ENCODE measurements around the gene TMED4. TPM values are rescaled to one million over a fixed set of nuclear protein-coding genes. Genes with fewer than 3 reads are reported as not detected.

The TMED4 gene
- total RNA-seq, 1 experiment from 2014 or later, result 62.4 TPM

DNA sequence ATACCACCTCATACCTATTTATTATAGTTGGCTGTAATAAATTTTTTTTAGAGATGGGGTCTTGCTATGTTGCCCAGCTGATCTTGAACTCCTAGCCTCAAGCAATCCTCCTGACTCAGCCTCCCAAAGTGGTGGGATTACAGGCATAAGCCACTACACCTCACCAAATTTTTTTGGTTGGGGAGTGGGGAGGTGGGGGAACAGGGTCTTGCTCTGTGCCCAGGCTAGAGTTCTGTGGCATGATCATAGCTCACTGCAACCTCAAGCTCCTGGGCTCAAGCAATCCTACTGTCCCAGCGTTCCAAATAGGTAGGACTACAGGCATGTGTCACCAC, 20.5 kb upstream of the TMED4 start:
- Mint-ChIP-seq H3K4me3 (no peak overlapping the region), H3K27ac (no peak overlapping the region)
- H3K79me2 ChIP-seq (ENCODE audit: insufficient read depth, low read length), result peaks cover 2% of the 10 kb centered on the region; the same call in 1 of the 2 replicates

More for the DNA sequence above, 20.5 kb upstream of the TMED4 start:
- Histone ChIP-seq H3K4ac (ENCODE audit: low read depth, low read length) (no peak overlapping the region), H3K9ac (ENCODE audit: extremely low read depth, insufficient read length, low read length) (no peak overlapping the region), H3K9me3 (ENCODE audit: control insufficient read depth, low read depth, low read length) (no peaks in the 10 kb centered on the region), H2BK15ac (ENCODE audit: low read depth, low read length) (no peak overlapping the region), H4K5ac (ENCODE audit: insufficient read length, low read depth, low read length) (no peak overlapping the region), H4K20me1 (ENCODE audit: control insufficient read depth, insufficient read depth, insufficient read length) (no peaks in the 10 kb centered on the region), H3K23ac (ENCODE audit: insufficient read length, low read depth, low read length) (no peak overlapping the region), H3K27me3 (ENCODE audit: insufficient read depth, low read length) (no peaks in the 10 kb centered on the region), H3K4me1 (ENCODE audit: insufficient read depth, low read length) (no peaks in the 10 kb centered on the region), H3K79me1 (ENCODE audit: insufficient read depth, low read depth, low read length, poor library complexity, severe bottlenecking) (no peaks in the 10 kb centered on the region), H3K18ac (ENCODE audit: insufficient read length, low read depth, low read length) (no peak overlapping the region), H4K91ac (ENCODE audit: insufficient read length, low read depth, low read length) (no peak overlapping the region), H2BK5ac (ENCODE audit: insufficient read length, low read length) (no peak overlapping the region), H3K14ac (ENCODE audit: insufficient read depth, low read length) (no peak overlapping the region), H2BK20ac (ENCODE audit: low read depth, low read length, poor library complexity, severe bottlenecking) (no peak overlapping the region), H3K27ac (ENCODE audit: insufficient read length, low read depth, low read length) (no peak overlapping the region), H2BK12ac (ENCODE audit: insufficient read length, low read depth, low read length) (no peak overlapping the region), H2AK5ac (ENCODE audit: insufficient read length, low read length) (no peak overlapping the region), H2BK120ac (ENCODE audit: low read depth, low read length, poor library complexity, severe bottlenecking) (no peak overlapping the region), H2AFZ (ENCODE audit: low read length) (no peak overlapping the region), H3K4me2 (ENCODE audit: insufficient read depth, insufficient read length, low read length) (no peak overlapping the region), H4K8ac (replicated peaks; ENCODE audit: insufficient read length, low read depth, low read length) (no peak overlapping the region), H3K56ac (ENCODE audit: insufficient read length, low read depth, low read length) (no peak overlapping the region), H3T11ph (ENCODE audit: low read length) (no peak overlapping the region), H3K23me2 (ENCODE audit: insufficient read length, low read depth, low read length, poor library complexity, severe bottlenecking) (peaks cover 4% of the 10 kb centered on the region)
- peaks cover 3 to 9% of the 10 kb centered on the region in 2 experiments for H3K4me1 Mint-ChIP-seq
- no CpG with 5 or more reads among the region's 1 CpG for WGBS (ENCODE audit: extremely low coverage, insufficient read length, low lambda C conversion rate)
- peaks cover 3 to 4% (median 4%) of the 10 kb centered on the region in 3 experiments for H3K36me3 Mint-ChIP-seq (ENCODE audit: insufficient read depth in 1 of 3, low read depth in 3 of 3)
- DNase-seq, result no peak
- H3K9me3 Mint-ChIP-seq, result no peaks in the 10 kb centered on the region; a peak in 1 of 5 replicates
- TF ChIP-seq, protein P1, sequence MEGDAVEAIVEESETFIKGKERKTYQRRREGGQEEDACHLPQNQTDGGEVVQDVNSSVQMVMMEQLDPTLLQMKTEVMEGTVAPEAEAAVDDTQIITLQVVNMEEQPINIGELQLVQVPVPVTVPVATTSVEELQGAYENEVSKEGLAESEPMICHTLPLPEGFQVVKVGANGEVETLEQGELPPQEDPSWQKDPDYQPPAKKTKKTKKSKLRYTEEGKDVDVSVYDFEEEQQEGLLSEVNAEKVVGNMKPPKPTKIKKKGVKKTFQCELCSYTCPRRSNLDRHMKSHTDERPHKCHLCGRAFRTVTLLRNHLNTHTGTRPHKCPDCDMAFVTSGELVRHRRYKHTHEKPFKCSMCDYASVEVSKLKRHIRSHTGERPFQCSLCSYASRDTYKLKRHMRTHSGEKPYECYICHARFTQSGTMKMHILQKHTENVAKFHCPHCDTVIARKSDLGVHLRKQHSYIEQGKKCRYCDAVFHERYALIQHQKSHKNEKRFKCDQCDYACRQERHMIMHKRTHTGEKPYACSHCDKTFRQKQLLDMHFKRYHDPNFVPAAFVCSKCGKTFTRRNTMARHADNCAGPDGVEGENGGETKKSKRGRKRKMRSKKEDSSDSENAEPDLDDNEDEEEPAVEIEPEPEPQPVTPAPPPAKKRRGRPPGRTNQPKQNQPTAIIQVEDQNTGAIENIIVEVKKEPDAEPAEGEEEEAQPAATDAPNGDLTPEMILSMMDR (conservative IDR thresholded peaks at IDR 0.05), result no peak
- peaks cover 10% of the 10 kb centered on the region for H3K27me3 Mint-ChIP-seq (ENCODE audit: low read depth)
